Heart right ventricle (tissue), 16 donors: Measurements from ENCODE around the gene MYO5B. TPM values are rescaled to one million over a fixed set of nuclear protein-coding genes. Genes with fewer than 3 reads are reported as not detected.

Experiments
- ATAC-seq, 8 donors: fragments of 200-7000 bp; cut with Tn5 transposase; one replicate each; pipeline ENCODE4 v1.9.1; 2020; ENCODE audit warnings: mild to moderate bottlenecking in 8 of 8, moderate library complexity in 8 of 8, moderate number of reproducible peaks in 1 of 8
- DNase-seq, 2 donors: peaks; one replicate each; pipeline ENCODE4 v3.0.0-alpha.2; 2020
- H3K27ac ChIP-seq, 10 donors: fragments of 200-600 bp; sonication (generic) in 2 of 10; one replicate each; pipeline versions ENCODE4 v1.5.0 to v1.8.0; 2020 to 2022; ENCODE audit warnings: mild to moderate bottlenecking in 3 of 10
- H3K27me3 ChIP-seq, 7 donors: fragments of 200-600 bp; one replicate each; pipeline ENCODE4 v1.8.0; 2021 to 2022; ENCODE audit warnings: mild to moderate bottlenecking in 2 of 7
- H3K36me3 ChIP-seq, 9 donors: fragments of 200-600 bp; sonication (generic) in 1 of 9; one replicate each; pipeline versions ENCODE4 v1.5.0 to v1.8.0; 2020 to 2022; ENCODE audit warnings: mild to moderate bottlenecking in 2 of 9
- H3K4me1 ChIP-seq, 9 donors: fragments of 200-600 bp; sonication (generic) in 1 of 9; one replicate each; pipeline versions ENCODE4 v1.5.0 to v1.8.0; 2020 to 2022; ENCODE audit warnings: mild to moderate bottlenecking in 4 of 9
- H3K4me3 ChIP-seq, 10 donors: fragments of 200-600 bp; sonication (generic) in 2 of 10; one replicate each; pipeline versions ENCODE4 v1.5.0 to v1.8.0; 2020 to 2022; ENCODE audit warnings: mild to moderate bottlenecking in 7 of 10, moderate library complexity in 2 of 10
- H3K9me3 ChIP-seq, 11 donors: fragments of 200-600 bp in 10 of 11; sonication (generic) in 2 of 11; one replicate each; pipeline versions ENCODE4 v1.5.0 to v1.8.0; 2013 to 2022; ENCODE audit warnings: mild to moderate bottlenecking in 2 of 11, control low read depth in 1 of 11, moderate library complexity in 1 of 11
- WGBS, 2 donors: extraction: QIAGEN DNeasy Blood & Tissue Kit; methylation state at CpG; one replicate each; pipeline ENCODE4 v1.1.7; 2013; ENCODE audit warnings: inconsistent platforms in 1 of 2; 5-methylcytosine and 5-hydroxymethylcytosine counted together
- intact Hi-C, 10 donors: fragments of 100-400 bp; cut with DNase I; formaldehyde crosslinking; loops; one replicate each; pipeline versions ENCODE4 v1.11.1 to v1.14.2; 2022
- polyA plus RNA-seq, 2 donors: library from polyadenylated mRNA; stranded (reverse); fragments of 200-250 nt; gene quantifications; one replicate each; pipeline ENCODE4 v1.2.3, GENCODE V29; 2013
- total RNA-seq, 10 donors: library from RNA; stranded (reverse); fragmentation: NEBNext Ultra II Directional in 3 of 10; extraction: Animal tissue kit (Norgen Biotek cat#: 25700) in 3 of 10; gene quantifications; one replicate each; pipeline versions ENCODE4 v1.2.1 to v1.2.4, GENCODE V29; 2021 to 2023
- TF ChIP-seq, protein P1 (sequence below), 9 donors: fragments of 200-600 bp; sonication (generic) in 2 of 9; IDR thresholded peaks; one replicate each; pipeline versions ENCODE4 v1.5.0 to v1.8.0; 2021 to 2022; ENCODE audit warnings: antibody characterized with exemption in 9 of 9, mild to moderate bottlenecking in 5 of 9, moderate library complexity in 1 of 9
- donor health status: Arrhythmogenic right ventricular cardiomyopathy.
- donor health status: ischemic (EF 13 %, LVEDD 7.1; RV severe dilation, severe dysfunction).
- donor health status: healthy with polysubstance abuse.
- donor health status: DM: no; HTN: yes; CAD: no.
- donor health status: DM: no; HTN: no; CAD: no.
- donor health status: ischemic (EF 25% LVEDD 6.9; RV normal size, moderate dysfunction).
- donor health status: ischemic (EF 25% LVEDD 5.7; RV mildly dilated, moderate dysfunction).
- donor health status: healthy.
- donor health status: DM: yes; HTN: yes; CAD: no.
- donor health status: Ischemic cardiomyopathy.
- donor health status: ischemic (EF 35%, LVEDD 5.7; RV mildly dilated, moderate dysfunction).
- donor health status: nonischemic (EF 11% LVEDD 7.7; RV severe dilation, severe dysfunction).
- donor health status: DM: yes; HTN: yes; CAD: no.
- donor health status: PGD.
- donor health status: ischemic (EF 29% LVEDD 5.4; RV normal size, mild dysfunction).
- donor health status: nonischemic (EF 23%, LVEDD 6.1; RV moderate dilation, normal function).

MYO5B gene
- total and polyA plus RNA-seq, 12 donors = 0.20 to 3.7 (median 0.93) TPM

DNA sequence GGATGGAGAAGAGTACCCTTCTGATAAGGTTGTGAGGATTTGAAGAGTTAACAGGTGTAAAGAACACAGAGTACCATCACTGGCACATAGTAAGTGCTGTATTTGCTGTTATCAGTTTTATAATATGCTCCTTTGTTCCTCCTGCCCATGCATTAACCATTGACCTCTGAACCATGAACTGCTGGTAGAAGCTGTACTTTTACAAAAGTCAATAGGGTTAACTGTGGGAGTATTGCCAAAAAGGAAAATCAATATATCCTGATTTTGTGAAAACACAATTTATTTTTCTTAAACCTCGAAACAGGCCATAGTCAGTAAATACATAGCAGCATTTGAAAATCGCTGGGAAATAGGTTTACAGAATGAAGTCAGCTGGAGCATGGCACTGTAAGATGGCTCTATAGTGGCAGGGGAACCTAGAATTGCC, 362.7 kb downstream of the MYO5B start:
- Histone ChIP-seq H3K4me3 (no peak overlapping the region), H3K4me1 (peaks cover 0 to 4% (median 0%) of the 10 kb centered on the region in 9 donors), H3K27me3 (no peaks in the 10 kb centered on the region), H3K36me3 (no peaks in the 10 kb centered on the region), H3K27ac (no peak overlapping the region), H3K9me3 (peaks cover 0 to 35% (median 4%) of the 10 kb centered on the region in 11 donors)
- DNase-seq (no peak), ATAC-seq (no peak)
- WGBS, 2 donors = 89 to 90% methylated on average over 2 of the region's 2 CpGs
- TF ChIP-seq, protein P1, sequence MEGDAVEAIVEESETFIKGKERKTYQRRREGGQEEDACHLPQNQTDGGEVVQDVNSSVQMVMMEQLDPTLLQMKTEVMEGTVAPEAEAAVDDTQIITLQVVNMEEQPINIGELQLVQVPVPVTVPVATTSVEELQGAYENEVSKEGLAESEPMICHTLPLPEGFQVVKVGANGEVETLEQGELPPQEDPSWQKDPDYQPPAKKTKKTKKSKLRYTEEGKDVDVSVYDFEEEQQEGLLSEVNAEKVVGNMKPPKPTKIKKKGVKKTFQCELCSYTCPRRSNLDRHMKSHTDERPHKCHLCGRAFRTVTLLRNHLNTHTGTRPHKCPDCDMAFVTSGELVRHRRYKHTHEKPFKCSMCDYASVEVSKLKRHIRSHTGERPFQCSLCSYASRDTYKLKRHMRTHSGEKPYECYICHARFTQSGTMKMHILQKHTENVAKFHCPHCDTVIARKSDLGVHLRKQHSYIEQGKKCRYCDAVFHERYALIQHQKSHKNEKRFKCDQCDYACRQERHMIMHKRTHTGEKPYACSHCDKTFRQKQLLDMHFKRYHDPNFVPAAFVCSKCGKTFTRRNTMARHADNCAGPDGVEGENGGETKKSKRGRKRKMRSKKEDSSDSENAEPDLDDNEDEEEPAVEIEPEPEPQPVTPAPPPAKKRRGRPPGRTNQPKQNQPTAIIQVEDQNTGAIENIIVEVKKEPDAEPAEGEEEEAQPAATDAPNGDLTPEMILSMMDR (IDR thresholded peaks at IDR 0.05) = no peak
- intact Hi-C loops = no loop called here

DNA sequence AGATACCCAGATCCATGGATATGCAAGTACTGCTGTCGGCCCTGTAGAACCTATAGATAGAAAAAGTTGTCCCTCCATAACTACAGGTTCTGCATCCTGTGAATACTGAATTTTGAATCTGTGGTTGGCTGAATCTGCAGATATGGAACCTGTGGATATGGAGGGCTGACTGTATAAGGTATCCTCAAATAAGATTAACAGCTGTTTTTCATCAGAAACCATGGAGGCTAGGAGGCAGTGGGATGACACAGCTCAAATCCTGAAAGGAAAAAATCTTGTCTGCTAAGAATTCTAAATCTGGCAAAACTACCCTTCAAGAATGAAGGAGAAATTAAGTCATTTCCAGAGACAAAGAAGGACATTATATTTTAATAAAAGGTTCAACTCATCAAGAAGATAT, 367.0 kb downstream of the MYO5B start:
- DNase-seq = no peak
- no peak for ATAC-seq
- 96 to 97% methylated on average over 1 of the region's 1 CpG for WGBS, 2 donors
- no peak overlapping the region for H3K27ac ChIP-seq
- intact Hi-C loops = no loop called here
- TF ChIP-seq, protein P1 (IDR thresholded peaks at IDR 0.05) = no peak
- no peaks in the 10 kb centered on the region for H3K36me3 ChIP-seq
- H3K4me3 ChIP-seq = no peak overlapping the region
- peaks cover 0 to 40% (median 4%) of the 10 kb centered on the region in 11 donors for H3K9me3 ChIP-seq
- H3K27me3 ChIP-seq = no peaks in the 10 kb centered on the region
- H3K4me1 ChIP-seq = peaks cover 0 to 1% (median 0%) of the 10 kb centered on the region in 9 donors

DNA sequence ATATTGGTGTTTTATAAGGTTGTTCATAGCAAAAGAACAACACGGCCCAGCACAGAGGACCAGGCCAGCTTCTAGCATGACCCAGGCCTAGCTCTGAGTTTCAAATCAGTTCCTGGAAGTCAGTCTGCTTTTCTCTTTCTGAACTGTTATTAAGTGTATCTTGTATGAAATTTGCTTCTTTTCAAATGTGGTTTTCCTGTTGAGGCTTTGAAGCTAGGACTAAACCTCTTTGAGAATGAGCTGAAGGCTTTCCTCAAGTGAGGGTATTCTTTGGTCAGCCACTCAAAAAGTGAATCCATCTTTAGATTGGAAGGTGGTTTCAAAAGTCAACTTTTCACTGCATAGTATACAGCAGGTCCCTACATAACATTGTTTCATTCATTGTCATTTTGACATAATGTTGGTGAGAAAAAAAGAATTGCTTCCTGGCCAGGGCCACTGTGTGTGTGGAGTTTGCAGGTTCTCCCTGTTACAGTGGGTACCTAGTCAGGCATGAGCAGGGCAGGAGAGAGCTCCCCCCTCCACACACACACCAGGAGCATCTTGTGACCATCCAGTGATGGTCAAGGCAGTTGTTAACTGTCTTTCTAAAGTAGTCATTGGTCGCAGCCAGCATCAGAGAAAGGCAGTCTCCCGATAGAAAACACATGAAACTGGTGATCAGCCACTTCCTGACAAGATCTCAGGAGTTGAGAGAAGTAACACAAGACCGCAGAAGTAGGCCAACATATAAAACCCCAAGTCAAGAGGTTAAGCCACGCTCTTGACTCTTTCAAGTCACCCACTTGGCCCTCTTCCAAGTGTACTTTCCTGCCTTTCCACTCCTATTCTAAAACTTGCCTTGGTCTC, 374.9 kb downstream of the MYO5B start:
- 75 to 89% methylated on average over 5 of the region's 5 CpGs for WGBS, 2 donors
- H3K27ac ChIP-seq = peak overlapping the region in 1 of 10 donors; percentile 52
- peaks cover 0 to 7% (median 0%) of the 10 kb centered on the region in 9 donors for H3K36me3 ChIP-seq
- H3K27me3 ChIP-seq = no peaks in the 10 kb centered on the region
- no peaks in the 10 kb centered on the region for H3K9me3 ChIP-seq
- intact Hi-C loops = no loop called here
- H3K4me3 ChIP-seq = no peak overlapping the region
- DNase-seq (no peak), ATAC-seq (peak in 2 of 8 donors; percentile 24 to 25)
- H3K4me1 ChIP-seq = peaks cover 0 to 6% (median 0%) of the 10 kb centered on the region in 9 donors
- TF ChIP-seq, protein P1 (IDR thresholded peaks at IDR 0.05) = no peak

DNA sequence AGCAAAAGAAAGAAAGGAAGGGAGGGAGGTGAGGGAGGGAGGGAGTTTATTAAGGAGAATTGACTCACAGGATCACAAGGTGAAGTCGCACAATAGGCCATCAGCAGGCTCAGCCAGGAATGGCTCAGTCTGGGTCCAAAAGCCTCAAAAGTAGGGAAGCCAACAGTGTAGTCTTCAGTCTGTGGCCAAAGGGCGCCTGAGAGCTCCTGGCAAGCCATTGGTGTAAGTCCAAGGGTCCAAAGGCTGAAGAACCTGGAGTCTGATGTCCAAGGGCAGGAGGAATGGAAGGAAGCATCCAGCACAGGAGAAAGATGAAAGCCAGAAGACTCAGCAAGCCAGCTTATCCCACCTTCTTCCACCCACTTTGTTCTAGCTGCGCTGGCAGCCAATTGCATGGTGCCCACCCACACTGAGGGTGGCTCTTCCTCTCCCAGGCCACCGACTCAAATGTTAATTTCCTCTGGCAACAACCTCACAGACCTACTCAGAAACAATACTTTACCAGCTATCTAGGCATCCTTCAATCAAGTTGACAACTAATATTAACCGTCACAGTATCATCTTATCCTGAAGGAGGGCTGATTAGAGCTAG, 375.8 kb downstream of the MYO5B start:
- H3K4me3 ChIP-seq = no peak overlapping the region
- H3K27ac ChIP-seq = peak overlapping the region in 1 of 10 donors; percentile 52
- 87 to 88% methylated on average over 5 of the region's 5 CpGs for WGBS, 2 donors
- ATAC-seq = no peak
- H3K36me3 ChIP-seq = peaks cover 0 to 7% (median 0%) of the 10 kb centered on the region in 9 donors
- DNase-seq = no peak
- H3K9me3 ChIP-seq = no peaks in the 10 kb centered on the region
- peaks cover 0 to 12% (median 3%) of the 10 kb centered on the region in 9 donors for H3K4me1 ChIP-seq
- no peaks in the 10 kb centered on the region for H3K27me3 ChIP-seq
- intact Hi-C loops = no loop called here
- TF ChIP-seq, protein P1 (IDR thresholded peaks at IDR 0.05) = no peak
